Fibroblast of villous mesenchyme (primary cell): ENCODE results near the gene MSX1. TPM values are rescaled to one million over a fixed set of nuclear protein-coding genes. Genes with fewer than 3 reads are reported as not detected.

Experiments used
- DNase-seq: peaks from one replicate; pipeline ENCODE4 v3.0.0-alpha.2; 2010; ENCODE audit warnings: low read depth
- H3K4me3 ChIP-seq: 2 replicates; pipeline ENCODE4 v1.5.1; 2011; ENCODE audit warnings: low read depth, mild to moderate bottlenecking, low read length
- CTCF ChIP-seq: IDR thresholded peaks from 2 replicates; pipeline ENCODE4 v1.5.1; 2012; ENCODE audit warnings: low read depth, mild to moderate bottlenecking, low read length; ENCODE audit not compliant: insufficient read depth
- total RNA-seq: library from RNA; depleted of rRNA; stranded (reverse); fragments of >200 nt; gene quantifications from 2 replicates; pipeline ENCODE4 v1.2.3, GENCODE V29; 2012

MSX1 gene
- total RNA-seq, 1 donor: 4.3 TPM

- DNase-seq: no peak
- no peak overlapping the region for H3K4me3 ChIP-seq
- no peak for TF ChIP-seq CTCF
Measured at GRCh38 chr4:4857809-4858508, 1.5 kb upstream of the MSX1 start.

GRCh38 chr4:4858527-4859324 is 739 bp upstream of the MSX1 start:
- DNase-seq: no peak
- TF ChIP-seq CTCF: no peak
- H3K4me3 ChIP-seq: peak overlapping the region; percentile 85

GRCh38 chr4:4859799-4860599 is 534 bp downstream of the MSX1 start:
- TF ChIP-seq CTCF: no peak
- DNase-seq: no peak
- peak overlapping the region; percentile 85 for H3K4me3 ChIP-seq

- TF ChIP-seq CTCF: peak; percentile 21
- peak overlapping the region; percentile 85 for H3K4me3 ChIP-seq
- peak; percentile 51 for DNase-seq
Measured at GRCh38 chr4:4860600-4861389, 1.3 kb downstream of the MSX1 start.

- H3K4me3 ChIP-seq: peak overlapping the region; percentile 85
- TF ChIP-seq CTCF: no peak
- DNase-seq: no peak
Measured at GRCh38 chr4:4861390-4862018, 2.0 kb downstream of the MSX1 start.
